Fibroblast of gingiva (primary cell): ENCODE results near the gene CEP89.

Experiments used
- DNase-seq: peaks from one replicate; pipeline ENCODE4 v3.0.0-alpha.2; 2011; ENCODE audit warnings: low read depth

The CEP89 gene

GRCh38 chr19:32966750-32967149 lies 5.0 kb downstream of the CEP89 start:
- no peak for DNase-seq

GRCh38 chr19:32945260-32945659 lies 26.5 kb downstream of the CEP89 start:
- DNase-seq: no peak

- peak; percentile 78 for DNase-seq
Measured at GRCh38 chr19:32941273-32941672, 30.5 kb downstream of the CEP89 start.

GRCh38 chr19:32936065-32936464 lies 35.7 kb downstream of the CEP89 start:
- no peak for DNase-seq

- DNase-seq: no peak
Measured at GRCh38 chr19:32935629-32936028, 36.1 kb downstream of the CEP89 start.

- DNase-seq: no peak
Measured at GRCh38 chr19:32933571-32933970, 38.2 kb downstream of the CEP89 start.

- DNase-seq: no peak
Measured at GRCh38 chr19:32930567-32930966, 41.2 kb downstream of the CEP89 start.

- DNase-seq: no peak
Measured at GRCh38 chr19:32928806-32929205, 43.0 kb downstream of the CEP89 start.

GRCh38 chr19:32924200-32924599 lies 47.6 kb downstream of the CEP89 start:
- no peak for DNase-seq

GRCh38 chr19:32921624-32922023 lies 50.1 kb downstream of the CEP89 start:
- DNase-seq: no peak

GRCh38 chr19:32919365-32919764 lies 52.4 kb downstream of the CEP89 start:
- no peak for DNase-seq

GRCh38 chr19:32917616-32917996 lies 54.2 kb downstream of the CEP89 start:
- DNase-seq: no peak

- DNase-seq: no peak
Measured at GRCh38 chr19:32916969-32917615, 54.7 kb downstream of the CEP89 start.

GRCh38 chr19:32914879-32915660 lies 56.7 kb downstream of the CEP89 start:
- DNase-seq: no peak

- DNase-seq: no peak
Measured at GRCh38 chr19:32911467-32911866, 60.3 kb downstream of the CEP89 start.

GRCh38 chr19:32910874-32911273 lies 60.9 kb downstream of the CEP89 start:
- DNase-seq: no peak

GRCh38 chr19:32910094-32910493 lies 61.7 kb downstream of the CEP89 start:
- no peak for DNase-seq

GRCh38 chr19:32909257-32909656 lies 62.5 kb downstream of the CEP89 start:
- DNase-seq: no peak

GRCh38 chr19:32908641-32909190 lies 63.0 kb downstream of the CEP89 start:
- DNase-seq: no peak

- DNase-seq: no peak
Measured at GRCh38 chr19:32902448-32902847, 69.3 kb downstream of the CEP89 start.

- DNase-seq: no peak
Measured at GRCh38 chr19:32901504-32902161, 70.1 kb downstream of the CEP89 start.

- DNase-seq: peak; percentile 52
Measured at GRCh38 chr19:32896516-32897214, 75.1 kb downstream of the CEP89 start.
